GM23248 (cell line): Measurements from ENCODE around the gene LDB2. TPM values are rescaled to one million over a fixed set of nuclear protein-coding genes. Genes with fewer than 3 reads are reported as not detected.

ENCODE experiments used
- DNase-seq: peaks from one replicate; pipeline ENCODE4 v3.0.0-alpha.2; 2015
- H2AFZ ChIP-seq: fragments of 200-600 bp; sonication (generic); 2 replicates; pipeline ENCODE4 v1.6.1; 2016; ENCODE audit warnings: antibody characterized with exemption
- H3F3A ChIP-seq: fragments of 200-600 bp; sonication (generic); 2 replicates; pipeline ENCODE4 v1.6.1; 2016; ENCODE audit warnings: mild to moderate bottlenecking, antibody characterized with exemption, mixed run types; ENCODE audit not compliant: insufficient read depth
- H3K27ac ChIP-seq: fragments of 200-600 bp; sonication (generic); 2 replicates; pipeline ENCODE4 v1.5.1; 2016; ENCODE audit warnings: mild to moderate bottlenecking
- H3K27me3 ChIP-seq: fragments of 200-600 bp; sonication (generic); replicated peaks from 2 replicates; pipeline ENCODE4 v1.6.1; 2016; ENCODE audit warnings: mild to moderate bottlenecking; ENCODE audit not compliant: insufficient read depth
- H3K36me3 ChIP-seq: fragments of 200-600 bp; sonication (generic); 2 replicates; pipeline ENCODE4 v1.6.1; 2016; ENCODE audit warnings: low read depth, mild to moderate bottlenecking
- H3K4me1 ChIP-seq: fragments of 200-600 bp; sonication (generic); 2 replicates; pipeline ENCODE4 v1.6.1; 2016; ENCODE audit warnings: mild to moderate bottlenecking; ENCODE audit not compliant: insufficient read depth
- H3K4me2 ChIP-seq: fragments of 200-600 bp; sonication (generic); one replicate; pipeline ENCODE4 v1.6.1; 2016; ENCODE audit warnings: mild to moderate bottlenecking; ENCODE audit not compliant: unreplicated experiment
- H3K4me3 ChIP-seq: fragments of 200-600 bp; sonication (generic); 2 replicates; pipeline ENCODE4 v1.5.1; 2016; ENCODE audit warnings: mild to moderate bottlenecking
- H3K79me2 ChIP-seq: fragments of 200-600 bp; sonication (generic); 2 replicates; pipeline ENCODE4 v1.6.1; 2016; ENCODE audit warnings: mild to moderate bottlenecking; ENCODE audit not compliant: insufficient read depth
- H3K9ac ChIP-seq: fragments of 200-600 bp; sonication (generic); 2 replicates; pipeline ENCODE4 v1.6.1; 2016; ENCODE audit warnings: mild to moderate bottlenecking
- H3K9me2 ChIP-seq: fragments of 200-600 bp; sonication (generic); 2 replicates; pipeline ENCODE4 v1.6.1; 2016; ENCODE audit warnings: mixed run types, mild to moderate bottlenecking, moderate library complexity; ENCODE audit not compliant: insufficient read depth
- H3K9me3 ChIP-seq: fragments of 200-600 bp; sonication (generic); one replicate; pipeline ENCODE4 v1.6.1; 2017; ENCODE audit warnings: low read depth
- H4K20me1 ChIP-seq: fragments of 200-600 bp; sonication (generic); 2 replicates; pipeline ENCODE4 v1.6.0; 2016; ENCODE audit not compliant: insufficient read depth
- EZH2 ChIP-seq: fragments of 200-600 bp; sonication (generic); IDR thresholded peaks from 2 replicates; pipeline ENCODE4 v1.6.1; 2018; ENCODE audit warnings: antibody characterized with exemption, mild to moderate bottlenecking; ENCODE audit not compliant: insufficient read depth, poor library complexity, severe bottlenecking
- EZH2phosphoT487 ChIP-seq: fragments of 200-600 bp; sonication (generic); IDR thresholded peaks from 2 replicates; pipeline ENCODE4 v1.6.1; 2018; ENCODE audit warnings: antibody characterized with exemption, moderate library complexity, mild to moderate bottlenecking, low read depth; ENCODE audit not compliant: insufficient read depth
- WGBS, 2 experiments: methylation state at CpG; one replicate each; pipeline ENCODE4 v1.1.6; 2015 to 2017; ENCODE audit warnings: low lambda C conversion rate in 2 of 2, low coverage in 1 of 2; ENCODE audit errors: missing lambda C conversion rate in 2 of 2; 5-methylcytosine and 5-hydroxymethylcytosine counted together
- in situ Hi-C: fragments of 300-500 bp; cut with MboI; formaldehyde crosslinking; loops from 2 replicates; pipeline ENCODE4 v1.15.0; 2020
- polyA plus RNA-seq: library from polyadenylated mRNA; unstranded; fragments of >200 nt; fragmentation: Nextera tagmentation; extraction: Ambion mirVana; gene quantifications from 2 replicates; pipeline ENCODE4 v1.2.1, GENCODE V29; 2016
- total RNA-seq: library from RNA; depleted of rRNA; stranded (reverse); fragments of >200 nt; shearing (Covaris generic); gene quantifications from 2 replicates; pipeline ENCODE4 v1.2.3, GENCODE V29; 2014

Gene LDB2
- total and polyA plus RNA-seq, 2 experiments from 2014 or later, result 52.8 to 76.6 TPM

DNA sequence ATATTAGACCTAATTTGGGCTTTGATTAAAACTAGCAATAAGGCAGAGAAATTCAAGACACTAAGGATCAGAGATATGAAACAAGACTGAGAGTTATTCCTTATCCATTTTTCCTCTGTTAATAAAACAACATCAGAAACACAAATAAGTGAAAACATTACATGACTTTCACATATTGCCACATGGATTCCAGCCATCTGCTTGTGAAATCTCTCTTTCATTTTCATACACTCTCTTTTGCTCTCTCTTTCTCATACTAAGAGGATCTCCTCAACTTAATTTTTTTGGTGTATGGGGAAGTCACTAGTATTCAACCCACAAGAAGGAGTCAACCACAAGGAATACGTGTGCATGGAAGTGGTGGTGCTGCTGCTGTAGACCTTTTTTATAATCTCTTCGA lies 183.0 kb downstream of the LDB2 start:
- Histone ChIP-seq H2AFZ (no peak overlapping the region), H3K79me2 (peaks cover 38% of the 10 kb centered on the region), H3K27ac (no peak overlapping the region), H3K9me3 (no peaks in the 10 kb centered on the region), H3K27me3 (no peaks in the 10 kb centered on the region), H3F3A (peaks cover 24% of the 10 kb centered on the region), H3K4me2 (no peak overlapping the region), H3K9me2 (no peaks in the 10 kb centered on the region), H4K20me1 (no peaks in the 10 kb centered on the region), H3K36me3 (no peaks in the 10 kb centered on the region), H3K4me3 (no peak overlapping the region), H3K9ac (no peak overlapping the region), H3K4me1 (peaks cover 35% of the 10 kb centered on the region)
- DNase-seq, result peak; percentile 35
- in situ Hi-C loops, result no loop called here
- WGBS, 2 experiments, result 53 to 58% methylated on average over 2 of the region's 2 CpGs
- no peak for TF ChIP-seq EZH2
- TF ChIP-seq EZH2phosphoT487, result no peak

DNA sequence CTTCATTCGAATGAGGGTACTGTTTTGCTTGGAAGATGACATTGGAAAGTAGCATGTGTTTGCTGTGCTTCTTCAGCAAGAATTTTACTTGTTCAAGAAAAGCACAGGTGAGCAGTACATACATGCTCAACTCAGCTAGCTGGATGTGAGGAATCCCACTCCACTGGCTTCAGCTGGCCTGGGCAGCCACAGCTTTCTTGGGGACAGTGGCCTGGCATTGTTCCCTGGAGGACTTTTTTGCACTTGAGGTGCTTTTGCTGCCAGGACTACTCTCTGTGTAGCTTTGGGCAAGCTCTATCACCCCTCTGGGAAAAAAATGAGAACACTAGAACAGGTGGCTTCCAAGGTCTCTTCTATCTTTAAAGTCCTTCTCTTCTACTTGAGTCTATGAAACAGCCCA lies 184.3 kb downstream of the LDB2 start:
- Histone ChIP-seq H3K27me3 (no peaks in the 10 kb centered on the region), H3F3A (peaks cover 17% of the 10 kb centered on the region; the same call in 1 of the 2 replicates), H4K20me1 (no peaks in the 10 kb centered on the region), H3K4me1 (peaks cover 41% of the 10 kb centered on the region), H3K79me2 (peaks cover 42% of the 10 kb centered on the region), H3K9me2 (no peaks in the 10 kb centered on the region; the same call in 1 of the 2 replicates), H3K4me2 (no peak overlapping the region), H3K9ac (no peak overlapping the region), H3K9me3 (no peaks in the 10 kb centered on the region), H3K4me3 (no peak overlapping the region), H3K27ac (no peak overlapping the region), H2AFZ (no peak overlapping the region), H3K36me3 (0 out of 2 replicates have a peak, but pooled peaks cover 5% of the 10 kb centered on the region)
- DNase-seq, result no peak
- WGBS, 2 experiments, result 92 to 93% methylated on average over 1 of the region's 1 CpG
- TF ChIP-seq EZH2 (no peak), EZH2phosphoT487 (no peak)
- in situ Hi-C loops, result no loop called here

- no peak for DNase-seq
- H3K4me3 ChIP-seq, result no peak overlapping the region
- WGBS, 2 experiments, result 95 to 99% methylated on average over 3 of the region's 3 CpGs
- no peak overlapping the region for H3K4me2 ChIP-seq
- no peak overlapping the region for H2AFZ ChIP-seq
- H3K27ac ChIP-seq, result no peak overlapping the region
- H3K79me2 ChIP-seq, result peaks cover 42% of the 10 kb centered on the region
- peaks cover 12% of the 10 kb centered on the region; the same call in 1 of the 2 replicates for H3F3A ChIP-seq
- H4K20me1 ChIP-seq, result no peaks in the 10 kb centered on the region
- no peaks in the 10 kb centered on the region for H3K27me3 ChIP-seq
- in situ Hi-C loops, result no loop called here
- H3K36me3 ChIP-seq, result 0 out of 2 replicates have a peak, but pooled peaks cover 5% of the 10 kb centered on the region
- no peaks in the 10 kb centered on the region for H3K9me3 ChIP-seq
- TF ChIP-seq EZH2phosphoT487 (no peak), EZH2 (no peak)
- H3K9ac ChIP-seq, result no peak overlapping the region
- H3K4me1 ChIP-seq, result peaks cover 41% of the 10 kb centered on the region
- no peaks in the 10 kb centered on the region; the same call in 1 of the 2 replicates for H3K9me2 ChIP-seq
These were observed 184.7 kb downstream of the LDB2 start for GRCh38 chr4:16713696-16714095.

- DNase-seq, result no peak
- H3K79me2 ChIP-seq, result peaks cover 42% of the 10 kb centered on the region
- no peaks in the 10 kb centered on the region; the same call in 1 of the 2 replicates for H3K9me2 ChIP-seq
- no peaks in the 10 kb centered on the region for H3K27me3 ChIP-seq
- in situ Hi-C loops, result no loop called here
- H3K9me3 ChIP-seq, result no peaks in the 10 kb centered on the region
- 0 out of 2 replicates have a peak, but pooled peaks cover 5% of the 10 kb centered on the region for H3K36me3 ChIP-seq
- TF ChIP-seq EZH2phosphoT487, result no peak
- TF ChIP-seq EZH2, result no peak
- H3K4me1 ChIP-seq, result peaks cover 41% of the 10 kb centered on the region
- no peak overlapping the region for H2AFZ ChIP-seq
- H3F3A ChIP-seq, result 0 out of 2 replicates have a peak, but pooled peaks cover 10% of the 10 kb centered on the region
- H4K20me1 ChIP-seq, result no peaks in the 10 kb centered on the region
- no peak overlapping the region for H3K4me3 ChIP-seq
- H3K9ac ChIP-seq, result no peak overlapping the region
- H3K27ac ChIP-seq, result no peak overlapping the region
- no peak overlapping the region for H3K4me2 ChIP-seq
These were observed 185.2 kb downstream of the LDB2 start for GRCh38 chr4:16713271-16713670.

DNA sequence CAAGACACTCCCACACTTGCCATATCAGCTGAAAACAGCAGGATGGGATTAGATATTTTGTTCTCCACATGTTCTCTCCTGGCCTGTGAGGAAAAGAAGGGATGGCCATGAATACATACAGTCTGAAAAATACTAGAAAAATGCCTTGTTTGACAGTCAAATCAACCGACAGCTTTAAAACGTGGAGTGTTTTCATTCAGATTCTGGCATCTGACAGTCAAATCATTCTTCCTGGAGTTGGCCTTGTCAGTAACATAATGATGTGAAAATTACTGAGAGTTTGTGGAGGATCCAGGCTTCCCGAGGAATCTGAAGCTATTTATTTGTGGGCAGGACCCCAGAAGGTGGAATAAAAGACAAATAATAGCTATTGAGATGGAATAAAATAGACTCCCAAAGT lies 188.2 kb downstream of the LDB2 start:
- H4K20me1 ChIP-seq, result no peaks in the 10 kb centered on the region
- H3K36me3 ChIP-seq, result 0 out of 2 replicates have a peak, but pooled peaks cover 5% of the 10 kb centered on the region
- H3K4me3 ChIP-seq, result no peak overlapping the region
- H3K4me2 ChIP-seq, result no peak overlapping the region
- H3K9me2 ChIP-seq, result no peaks in the 10 kb centered on the region; the same call in 1 of the 2 replicates
- TF ChIP-seq EZH2phosphoT487 (no peak), EZH2 (no peak)
- no peaks in the 10 kb centered on the region for H3K9me3 ChIP-seq
- no peak overlapping the region for H3K27ac ChIP-seq
- no peak overlapping the region; the same call in 1 of the 2 replicates for H2AFZ ChIP-seq
- WGBS, 2 experiments, result 19 to 21% methylated on average over 3 of the region's 3 CpGs
- H3K27me3 ChIP-seq, result no peaks in the 10 kb centered on the region
- H3K79me2 ChIP-seq, result peaks cover 54% of the 10 kb centered on the region
- in situ Hi-C loops, result no loop called here
- 0 out of 2 replicates have a peak, but pooled peaks cover 10% of the 10 kb centered on the region for H3F3A ChIP-seq
- H3K9ac ChIP-seq, result no peak overlapping the region
- no peak for DNase-seq
- peaks cover 32% of the 10 kb centered on the region for H3K4me1 ChIP-seq
